Measurements from ENCODE around the gene RPGRIP1L. TPM values are rescaled to one million over a fixed set of nuclear protein-coding genes. Genes with fewer than 3 reads are reported as not detected.

Gene RPGRIP1L
- total RNA-seq, 1 experiment from 2014 or later: 10.3 TPM

DNA sequence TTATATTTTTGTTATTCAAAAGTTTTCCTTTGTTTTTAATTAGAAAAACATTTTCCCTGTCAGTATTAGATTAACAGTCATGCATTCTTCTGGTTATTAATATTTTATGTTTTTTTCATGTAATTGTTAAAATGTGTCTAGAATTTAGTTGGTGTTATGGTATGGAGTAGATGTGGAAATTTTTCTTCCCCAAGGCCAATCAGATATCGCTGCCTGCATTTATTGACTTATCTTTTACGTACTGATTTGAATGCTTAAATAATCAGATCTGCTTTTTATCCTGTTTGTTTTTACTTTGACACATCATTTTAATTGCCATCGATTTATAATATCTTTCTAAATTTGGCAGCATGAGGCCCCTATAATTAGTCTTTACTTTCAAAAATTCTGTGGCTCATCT is 13.9 kb upstream of the RPGRIP1L start:
- Histone ChIP-seq H3K4me3 (replicated peaks in 1 of 2; ENCODE audit: low read depth in 1 of 2, low read length in 2 of 2) (no peak overlapping the region), H4K20me1 (ENCODE audit: insufficient read depth) (no peaks in the 10 kb centered on the region), H3K9ac (ENCODE audit: low read length) (no peak overlapping the region), H3K79me2 (ENCODE audit: insufficient read depth, low read length) (peaks cover 71% of the 10 kb centered on the region), H3K36me3 (ENCODE audit: control insufficient read depth in 1 of 2, insufficient read depth in 2 of 2, low read length in 2 of 2) (no peaks in the 10 kb centered on the region), H3K4me2 (ENCODE audit: low read length) (no peak overlapping the region), H2AFZ (ENCODE audit: low read depth, low read length, poor library complexity, severe bottlenecking) (no peak overlapping the region), H3K9me3 (ENCODE audit: control insufficient read depth in 1 of 2, insufficient read depth in 1 of 2, low read depth in 1 of 2, low read length in 2 of 2) (no peaks in the 10 kb centered on the region), H3K27ac (ENCODE audit: low read depth, low read length) (no peak overlapping the region), H3K27me3 (ENCODE audit: insufficient read depth, low read length) (no peaks in the 10 kb centered on the region), H3K9me2 (ENCODE audit: insufficient read depth) (no peaks in the 10 kb centered on the region), H3K4me1 (ENCODE audit: control insufficient read depth in 1 of 2, insufficient read depth in 2 of 2, low read length in 2 of 2) (no peaks in the 10 kb centered on the region)
- ChIA-PET CTCF (no interaction called here), POLR2A (no interaction called here), RAD21 (ENCODE audit: low non-redundant PET in 1 of 2, low total read pairs in 2 of 2, uncharacterized antibody in 2 of 2, unreplicated experiment in 2 of 2) (no interaction called here)
- ATAC-seq: no peak
- TF ChIP-seq, protein P1, sequence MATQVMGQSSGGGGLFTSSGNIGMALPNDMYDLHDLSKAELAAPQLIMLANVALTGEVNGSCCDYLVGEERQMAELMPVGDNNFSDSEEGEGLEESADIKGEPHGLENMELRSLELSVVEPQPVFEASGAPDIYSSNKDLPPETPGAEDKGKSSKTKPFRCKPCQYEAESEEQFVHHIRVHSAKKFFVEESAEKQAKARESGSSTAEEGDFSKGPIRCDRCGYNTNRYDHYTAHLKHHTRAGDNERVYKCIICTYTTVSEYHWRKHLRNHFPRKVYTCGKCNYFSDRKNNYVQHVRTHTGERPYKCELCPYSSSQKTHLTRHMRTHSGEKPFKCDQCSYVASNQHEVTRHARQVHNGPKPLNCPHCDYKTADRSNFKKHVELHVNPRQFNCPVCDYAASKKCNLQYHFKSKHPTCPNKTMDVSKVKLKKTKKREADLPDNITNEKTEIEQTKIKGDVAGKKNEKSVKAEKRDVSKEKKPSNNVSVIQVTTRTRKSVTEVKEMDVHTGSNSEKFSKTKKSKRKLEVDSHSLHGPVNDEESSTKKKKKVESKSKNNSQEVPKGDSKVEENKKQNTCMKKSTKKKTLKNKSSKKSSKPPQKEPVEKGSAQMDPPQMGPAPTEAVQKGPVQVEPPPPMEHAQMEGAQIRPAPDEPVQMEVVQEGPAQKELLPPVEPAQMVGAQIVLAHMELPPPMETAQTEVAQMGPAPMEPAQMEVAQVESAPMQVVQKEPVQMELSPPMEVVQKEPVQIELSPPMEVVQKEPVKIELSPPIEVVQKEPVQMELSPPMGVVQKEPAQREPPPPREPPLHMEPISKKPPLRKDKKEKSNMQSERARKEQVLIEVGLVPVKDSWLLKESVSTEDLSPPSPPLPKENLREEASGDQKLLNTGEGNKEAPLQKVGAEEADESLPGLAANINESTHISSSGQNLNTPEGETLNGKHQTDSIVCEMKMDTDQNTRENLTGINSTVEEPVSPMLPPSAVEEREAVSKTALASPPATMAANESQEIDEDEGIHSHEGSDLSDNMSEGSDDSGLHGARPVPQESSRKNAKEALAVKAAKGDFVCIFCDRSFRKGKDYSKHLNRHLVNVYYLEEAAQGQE (IDR thresholded peaks at IDR 0.05; ENCODE audit: low read depth): no peak
- TF ChIP-seq ELF1 (IDR thresholded peaks at IDR 0.05; ENCODE audit: borderline replicate concordance, low read depth) (no peak), POLR2AphosphoS5 (IDR thresholded peaks at IDR 0.05; ENCODE audit: low read depth, low read length) (no peak), EGR1 (IDR thresholded peaks at IDR 0.05; ENCODE audit: low read depth) (no peak), CBX3 (IDR thresholded peaks at IDR 0.05; ENCODE audit: low read depth) (no peak), JUND (IDR thresholded peaks at IDR 0.05) (no peak), SRF (IDR thresholded peaks at IDR 0.05; ENCODE audit: low read depth) (no peak), ZFX (IDR thresholded peaks at IDR 0.05) (no peak), SP1 (IDR thresholded peaks at IDR 0.05; ENCODE audit: low read depth) (no peak), EZH2 (IDR thresholded peaks at IDR 0.05) (no peak), RAD21 (IDR thresholded peaks at IDR 0.05; ENCODE audit: low read depth) (no peak), YY1 (IDR thresholded peaks at IDR 0.05; ENCODE audit: extremely low read depth, insufficient replicate concordance, low read depth, low read length) (no peak), ZNF274 (IDR thresholded peaks at IDR 0.05; ENCODE audit: low read depth, low read length) (no peak), CEBPB (IDR thresholded peaks at IDR 0.05; ENCODE audit: low read depth) (no peak)
- TF ChIP-seq, protein P2, sequence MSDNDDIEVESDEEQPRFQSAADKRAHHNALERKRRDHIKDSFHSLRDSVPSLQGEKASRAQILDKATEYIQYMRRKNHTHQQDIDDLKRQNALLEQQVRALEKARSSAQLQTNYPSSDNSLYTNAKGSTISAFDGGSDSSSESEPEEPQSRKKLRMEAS (IDR thresholded peaks at IDR 0.05): no peak
- TF ChIP-seq, protein P3, sequence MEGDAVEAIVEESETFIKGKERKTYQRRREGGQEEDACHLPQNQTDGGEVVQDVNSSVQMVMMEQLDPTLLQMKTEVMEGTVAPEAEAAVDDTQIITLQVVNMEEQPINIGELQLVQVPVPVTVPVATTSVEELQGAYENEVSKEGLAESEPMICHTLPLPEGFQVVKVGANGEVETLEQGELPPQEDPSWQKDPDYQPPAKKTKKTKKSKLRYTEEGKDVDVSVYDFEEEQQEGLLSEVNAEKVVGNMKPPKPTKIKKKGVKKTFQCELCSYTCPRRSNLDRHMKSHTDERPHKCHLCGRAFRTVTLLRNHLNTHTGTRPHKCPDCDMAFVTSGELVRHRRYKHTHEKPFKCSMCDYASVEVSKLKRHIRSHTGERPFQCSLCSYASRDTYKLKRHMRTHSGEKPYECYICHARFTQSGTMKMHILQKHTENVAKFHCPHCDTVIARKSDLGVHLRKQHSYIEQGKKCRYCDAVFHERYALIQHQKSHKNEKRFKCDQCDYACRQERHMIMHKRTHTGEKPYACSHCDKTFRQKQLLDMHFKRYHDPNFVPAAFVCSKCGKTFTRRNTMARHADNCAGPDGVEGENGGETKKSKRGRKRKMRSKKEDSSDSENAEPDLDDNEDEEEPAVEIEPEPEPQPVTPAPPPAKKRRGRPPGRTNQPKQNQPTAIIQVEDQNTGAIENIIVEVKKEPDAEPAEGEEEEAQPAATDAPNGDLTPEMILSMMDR (IDR thresholded peaks at IDR 0.05 in 2 of 3, conservative IDR thresholded peaks at IDR 0.05 in 1 of 3; ENCODE audit: borderline replicate concordance in 1 of 3, insufficient read depth in 1 of 3, low read depth in 2 of 3, low read length in 2 of 3): no peak
- TF ChIP-seq, protein P4, sequence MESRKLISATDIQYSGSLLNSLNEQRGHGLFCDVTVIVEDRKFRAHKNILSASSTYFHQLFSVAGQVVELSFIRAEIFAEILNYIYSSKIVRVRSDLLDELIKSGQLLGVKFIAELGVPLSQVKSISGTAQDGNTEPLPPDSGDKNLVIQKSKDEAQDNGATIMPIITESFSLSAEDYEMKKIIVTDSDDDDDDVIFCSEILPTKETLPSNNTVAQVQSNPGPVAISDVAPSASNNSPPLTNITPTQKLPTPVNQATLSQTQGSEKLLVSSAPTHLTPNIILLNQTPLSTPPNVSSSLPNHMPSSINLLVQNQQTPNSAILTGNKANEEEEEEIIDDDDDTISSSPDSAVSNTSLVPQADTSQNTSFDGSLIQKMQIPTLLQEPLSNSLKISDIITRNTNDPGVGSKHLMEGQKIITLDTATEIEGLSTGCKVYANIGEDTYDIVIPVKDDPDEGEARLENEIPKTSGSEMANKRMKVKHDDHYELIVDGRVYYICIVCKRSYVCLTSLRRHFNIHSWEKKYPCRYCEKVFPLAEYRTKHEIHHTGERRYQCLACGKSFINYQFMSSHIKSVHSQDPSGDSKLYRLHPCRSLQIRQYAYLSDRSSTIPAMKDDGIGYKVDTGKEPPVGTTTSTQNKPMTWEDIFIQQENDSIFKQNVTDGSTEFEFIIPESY (IDR thresholded peaks at IDR 0.05; ENCODE audit: extremely low read depth, insufficient replicate concordance, low read length): no peak
- TF ChIP-seq, protein P5, sequence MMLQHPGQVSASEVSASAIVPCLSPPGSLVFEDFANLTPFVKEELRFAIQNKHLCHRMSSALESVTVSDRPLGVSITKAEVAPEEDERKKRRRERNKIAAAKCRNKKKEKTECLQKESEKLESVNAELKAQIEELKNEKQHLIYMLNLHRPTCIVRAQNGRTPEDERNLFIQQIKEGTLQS (IDR thresholded peaks at IDR 0.05): no peak
- intact Hi-C loops (cut with micrococcal nuclease): no loop called here
- DNase-seq (ENCODE audit: low read depth, low spot score): no peak
- BruUV-seq (replicated peaks): no TSS peak

All from HCT116 (cell line).